ENCODE results near the gene HOXA9.

Gene HOXA9

GRCh38 chr7:27194002-27194352, 28.6 kb upstream of the HOXA9 start:
- no peak overlapping the region for H3K4me3 Mint-ChIP-seq
- peaks cover 97% of the 10 kb centered on the region for H3K27me3 Mint-ChIP-seq
- H3K9me3 Mint-ChIP-seq, result no peaks in the 10 kb centered on the region
- H3K4me1 Mint-ChIP-seq, result peaks cover 41% of the 10 kb centered on the region
- DNase-seq, result no peak
- ATAC-seq, result no peak
- H3K27ac Mint-ChIP-seq, result no peak overlapping the region

GRCh38 chr7:27193335-27194001, 28.1 kb upstream of the HOXA9 start:
- DNase-seq (peak in 1 of 2 donors; percentile 6), ATAC-seq (no peak)
- peak overlapping the region; percentile 67 to 69 for H3K4me3 Mint-ChIP-seq
- peaks cover 41% of the 10 kb centered on the region for H3K4me1 Mint-ChIP-seq
- H3K27ac Mint-ChIP-seq, result no peak overlapping the region
- H3K9me3 Mint-ChIP-seq, result no peaks in the 10 kb centered on the region
- H3K27me3 Mint-ChIP-seq, result peaks cover 97% of the 10 kb centered on the region

GRCh38 chr7:27192546-27193334, 27.4 kb upstream of the HOXA9 start:
- Mint-ChIP-seq H3K9me3 (no peaks in the 10 kb centered on the region), H3K27ac (no peak overlapping the region)

GRCh38 chr7:27191833-27192545, 26.7 kb upstream of the HOXA9 start:
- peak overlapping the region; percentile 51 to 70 for H3K4me3 Mint-ChIP-seq
- H3K9me3 Mint-ChIP-seq, result no peaks in the 10 kb centered on the region
- ATAC-seq, result peak; percentile 6
- peaks cover 49% of the 10 kb centered on the region for H3K4me1 Mint-ChIP-seq
- no peak for DNase-seq
- H3K27me3 Mint-ChIP-seq, result peaks cover 98% of the 10 kb centered on the region
- peak overlapping the region in 1 of 2 donors; percentile 19 for H3K27ac Mint-ChIP-seq

More at GRCh38 chr7:27192546-27193334, 27.4 kb upstream of the HOXA9 start:
- H3K4me1 Mint-ChIP-seq, result peaks cover 42% of the 10 kb centered on the region
- ATAC-seq, result peak; percentile 59
- DNase-seq, result no peak
- peak overlapping the region; percentile 69 to 70 for H3K4me3 Mint-ChIP-seq
- peaks cover 97% of the 10 kb centered on the region for H3K27me3 Mint-ChIP-seq

- H3K9me3 Mint-ChIP-seq, result no peaks in the 10 kb centered on the region
- H3K4me3 Mint-ChIP-seq, result peak overlapping the region in 1 of 2 donors; percentile 41
- H3K27ac Mint-ChIP-seq, result no peak overlapping the region
- peaks cover 52% of the 10 kb centered on the region for H3K4me1 Mint-ChIP-seq
- peaks cover 98% of the 10 kb centered on the region for H3K27me3 Mint-ChIP-seq
- DNase-seq, result no peak
- no peak for ATAC-seq
Observed at GRCh38 chr7:27191161-27191731, 25.9 kb upstream of the HOXA9 start.

GRCh38 chr7:27189997-27190748, 24.8 kb upstream of the HOXA9 start:
- peaks cover 63% of the 10 kb centered on the region for H3K4me1 Mint-ChIP-seq
- no peak overlapping the region for H3K4me3 Mint-ChIP-seq
- peaks cover 98% of the 10 kb centered on the region for H3K27me3 Mint-ChIP-seq
- peak overlapping the region in 1 of 2 donors; percentile 74 for H3K27ac Mint-ChIP-seq
- ATAC-seq (no peak), DNase-seq (no peak)
- no peaks in the 10 kb centered on the region for H3K9me3 Mint-ChIP-seq

- H3K4me3 Mint-ChIP-seq, result peak overlapping the region; percentile 81 to 89
- ATAC-seq (no peak), DNase-seq (no peak)
- no peak overlapping the region for H3K27ac Mint-ChIP-seq
- H3K9me3 Mint-ChIP-seq, result no peaks in the 10 kb centered on the region
- peaks cover 70% of the 10 kb centered on the region for H3K4me1 Mint-ChIP-seq
- H3K27me3 Mint-ChIP-seq, result peaks cover 98% of the 10 kb centered on the region
Observed at GRCh38 chr7:27189295-27189996, 24.1 kb upstream of the HOXA9 start.

GRCh38 chr7:27188386-27189294, 23.3 kb upstream of the HOXA9 start:
- Mint-ChIP-seq H3K4me3 (peak overlapping the region; percentile 81 to 89), H3K4me1 (peaks cover 68% of the 10 kb centered on the region), H3K27ac (peak overlapping the region in 1 of 2 donors; percentile 86), H3K27me3 (peaks cover 98% of the 10 kb centered on the region), H3K9me3 (no peaks in the 10 kb centered on the region)
- peak; percentile 41 for ATAC-seq
- peak in 1 of 2 donors; percentile 39 for DNase-seq

GRCh38 chr7:27187475-27188385, 22.4 kb upstream of the HOXA9 start:
- Mint-ChIP-seq H3K4me3 (peak overlapping the region; percentile 81 to 89), H3K27me3 (peaks cover 100% of the 10 kb centered on the region), H3K27ac (no peak overlapping the region), H3K9me3 (no peaks in the 10 kb centered on the region), H3K4me1 (peaks cover 71% of the 10 kb centered on the region)
- DNase-seq (peak in 1 of 2 donors; percentile 10), ATAC-seq (no peak)

GRCh38 chr7:27186668-27187474, 21.5 kb upstream of the HOXA9 start:
- Mint-ChIP-seq H3K27ac (no peak overlapping the region), H3K4me1 (peaks cover 67% of the 10 kb centered on the region), H3K4me3 (no peak overlapping the region), H3K27me3 (peaks cover 100% of the 10 kb centered on the region), H3K9me3 (no peaks in the 10 kb centered on the region)
- DNase-seq, result peak in 1 of 2 donors; percentile 6
- ATAC-seq, result no peak

GRCh38 chr7:27185854-27186667, 20.7 kb upstream of the HOXA9 start:
- ATAC-seq, result no peak
- H3K4me1 Mint-ChIP-seq, result peaks cover 59% of the 10 kb centered on the region
- H3K4me3 Mint-ChIP-seq, result peak overlapping the region; percentile 74 to 75
- no peak overlapping the region for H3K27ac Mint-ChIP-seq
- H3K27me3 Mint-ChIP-seq, result peaks cover 100% of the 10 kb centered on the region
- no peaks in the 10 kb centered on the region for H3K9me3 Mint-ChIP-seq
- peak in 1 of 2 donors; percentile 14 for DNase-seq
